Stimulated activated CD4-positive, alpha-beta T cell treated with anti-CD3 and anti-CD28 coated beads, Interleukin-1b, Interleukin-23, amount 100 ng/mL, for 4 hours (primary cell): Measurements from ENCODE around the gene ZSCAN29.
A peak's percentile ranks its signal among the peaks of the same experiment; 100 is the strongest.

Experiments used
- DNase-seq, 2 donors: peaks; one replicate each; pipeline ENCODE4 v3.0.0-alpha.2; 2020; ENCODE audit warnings: low read depth in 2 of 2

Gene ZSCAN29

GRCh38 chr15:43347114-43347513, 23.7 kb downstream of the ZSCAN29 start:
- no peak for DNase-seq

GRCh38 chr15:43346305-43346704, 24.5 kb downstream of the ZSCAN29 start:
- no peak for DNase-seq

GRCh38 chr15:43330780-43331087, 40.1 kb downstream of the ZSCAN29 start:
- DNase-seq = no peak

- DNase-seq = peak; percentile 74 to 84
Measured at GRCh38 chr15:43329960-43330779, 40.7 kb downstream of the ZSCAN29 start, which contains the start of gene LCMT2. Gene LCMT2, minus strand, starts transcription at chr15:43330573. Its CDS starts 84 bp downstream, at chr15:43330489.

GRCh38 chr15:43329217-43329959, 41.5 kb downstream of the ZSCAN29 start:
- peak in 1 of 2 donors; percentile 3 for DNase-seq

GRCh38 chr15:43325039-43325684, 45.7 kb downstream of the ZSCAN29 start:
- no peak for DNase-seq

- DNase-seq = no peak
Measured at GRCh38 chr15:43318990-43319771, 51.7 kb downstream of the ZSCAN29 start.

- no peak for DNase-seq
Measured at GRCh38 chr15:43317566-43318184, 53.2 kb downstream of the ZSCAN29 start.

- no peak for DNase-seq
Measured at GRCh38 chr15:43316971-43317346, 53.9 kb downstream of the ZSCAN29 start.

- DNase-seq = no peak
Measured at GRCh38 chr15:43316016-43316970, 54.5 kb downstream of the ZSCAN29 start.

GRCh38 chr15:43314171-43314570, 56.7 kb downstream of the ZSCAN29 start:
- DNase-seq = no peak

- no peak for DNase-seq
Measured at GRCh38 chr15:43312378-43312777, 58.5 kb downstream of the ZSCAN29 start.
